Neural cell (in vitro differentiated cells): Measurements from ENCODE around the gene ZC3HAV1. TPM values are rescaled to one million over a fixed set of nuclear protein-coding genes. Genes with fewer than 3 reads are reported as not detected.

ENCODE experiments used
- H2AFZ ChIP-seq: fragments of 200-600, 300-800 bp; sonication (generic), shearing (Covaris generic); 2 replicates; pipeline ENCODE4 v1.6.0; 2014; ENCODE audit warnings: low read depth, mild to moderate bottlenecking, antibody characterized with exemption, low read length, moderate library complexity
- H3F3A ChIP-seq: fragments of 200-600 bp; shearing (Covaris generic); 2 replicates; pipeline ENCODE4 v1.6.1; 2016; ENCODE audit warnings: mild to moderate bottlenecking, moderate library complexity, mixed read lengths, antibody characterized with exemption, low read length; ENCODE audit not compliant: insufficient read depth, poor library complexity, severe bottlenecking
- H3K27ac ChIP-seq: fragments of 200-600, 300-800 bp; sonication (generic), shearing (Covaris generic); 2 replicates; pipeline ENCODE4 v1.5.1; 2014; ENCODE audit warnings: mild to moderate bottlenecking, low read length, moderate library complexity
- H3K27me3 ChIP-seq: fragments of 300-800, 200-600 bp; sonication (generic), shearing (Covaris generic); 2 replicates; pipeline ENCODE4 v1.6.0; 2014; ENCODE audit warnings: mild to moderate bottlenecking, low read depth, low read length, moderate library complexity; ENCODE audit not compliant: insufficient read depth
- H3K36me3 ChIP-seq: fragments of 300-800, 200-600 bp; sonication (generic), shearing (Covaris generic); 2 replicates; pipeline ENCODE4 v1.5.1; 2014; ENCODE audit warnings: mild to moderate bottlenecking, antibody characterized with exemption, low read length, moderate library complexity; ENCODE audit not compliant: insufficient read depth
- H3K4me2 ChIP-seq: fragments of 300-800, 200-600 bp; sonication (generic), shearing (Covaris generic); 2 replicates; pipeline ENCODE4 v1.6.0; 2014; ENCODE audit warnings: mild to moderate bottlenecking, low read length
- H3K4me3 ChIP-seq: fragments of 300-800, 200-600 bp; sonication (generic), shearing (Covaris generic); 2 replicates; pipeline ENCODE4 v1.5.1; 2014; ENCODE audit warnings: mild to moderate bottlenecking, low read length, moderate library complexity
- H3K79me2 ChIP-seq: fragments of 200-600 bp; shearing (Covaris generic); replicated peaks from 2 replicates; pipeline ENCODE4 v1.6.0; 2014; ENCODE audit warnings: mild to moderate bottlenecking, low read length, moderate library complexity; ENCODE audit not compliant: insufficient read depth
- H3K9ac ChIP-seq: fragments of 300-800, 200-600 bp; sonication (generic), shearing (Covaris generic); 2 replicates; pipeline ENCODE4 v1.6.1; 2016; ENCODE audit warnings: mild to moderate bottlenecking, low read length, mixed read lengths
- H3K9me2 ChIP-seq: fragments of 200-600 bp; shearing (Covaris generic); 2 replicates; pipeline ENCODE4 v1.6.1; 2016; ENCODE audit warnings: mild to moderate bottlenecking, low read length, mixed read lengths; ENCODE audit not compliant: insufficient read depth
- H3K9me3 ChIP-seq: fragments of 200-600, 300-800 bp; sonication (generic), shearing (Covaris generic); 2 replicates; pipeline ENCODE4 v1.6.1; 2016; ENCODE audit warnings: mild to moderate bottlenecking, mixed run types, low read length, moderate library complexity, mixed read lengths
- H4K20me1 ChIP-seq: fragments of 200-600 bp; shearing (Covaris generic); 2 replicates; pipeline ENCODE4 v1.6.1; 2016; ENCODE audit warnings: mild to moderate bottlenecking, mixed run types; ENCODE audit not compliant: insufficient read depth
- CTCF ChIP-seq: fragments of 450-650 bp; IDR thresholded peaks from 2 replicates; pipeline ENCODE4 v1.5.1; 2014; ENCODE audit warnings: antibody characterized with exemption, mild to moderate bottlenecking, moderate library complexity; ENCODE audit not compliant: poor library complexity, severe bottlenecking
- EP300 ChIP-seq: fragments of 450-650 bp; conservative IDR thresholded peaks from 2 replicates; pipeline ENCODE4 v1.6.1; 2014; ENCODE audit warnings: antibody characterized with exemption, mild to moderate bottlenecking, moderate library complexity; ENCODE audit not compliant: poor library complexity, severe bottlenecking
- EZH2 ChIP-seq: fragments of 200-600, 300-800 bp; shearing (Covaris generic), sonication (generic); IDR thresholded peaks from 2 replicates; pipeline ENCODE4 v1.6.1; 2014; ENCODE audit warnings: antibody characterized with exemption, low read length, borderline replicate concordance, mild to moderate bottlenecking; ENCODE audit not compliant: insufficient read depth, poor library complexity, severe bottlenecking
- MXI1 ChIP-seq: fragments of 450-650 bp; conservative IDR thresholded peaks from 2 replicates; pipeline ENCODE4 v1.6.1; 2014; ENCODE audit warnings: antibody characterized with exemption, mild to moderate bottlenecking; ENCODE audit not compliant: poor library complexity, severe bottlenecking
- POLR2AphosphoS5 ChIP-seq: IDR thresholded peaks from 2 replicates; pipeline ENCODE4 v1.6.1; 2012
- RAD21 ChIP-seq: fragments of 450-650 bp; conservative IDR thresholded peaks from 2 replicates; pipeline ENCODE4 v1.6.1; 2014; ENCODE audit warnings: antibody characterized with exemption, mild to moderate bottlenecking, moderate library complexity
- REST ChIP-seq: IDR thresholded peaks from 2 replicates; pipeline ENCODE4 v1.6.1; 2012; ENCODE audit warnings: borderline replicate concordance
- SMC3 ChIP-seq: fragments of 450-650 bp; conservative IDR thresholded peaks from 2 replicates; pipeline ENCODE4 v1.6.1; 2014; ENCODE audit warnings: antibody characterized with exemption, mild to moderate bottlenecking, moderate library complexity; ENCODE audit not compliant: poor library complexity
- TAF1 ChIP-seq: IDR thresholded peaks from 2 replicates; pipeline ENCODE4 v1.6.1; 2012; ENCODE audit warnings: low read depth
- polyA plus RNA-seq: library from polyadenylated mRNA; depleted of rRNA; stranded (reverse); fragments of >200 nt; gene quantifications from 2 replicates; pipeline ENCODE4 v1.2.3, GENCODE V29; 2014

ZC3HAV1 gene
- polyA plus RNA-seq, 1 donor from 2014 or later, result 0.16 TPM

GRCh38 chr7:139043823-139044812 lies 65.4 kb downstream of the ZC3HAV1 start (continued):
- TF ChIP-seq EP300 (no peak), TAF1 (no peak), RAD21 (no peak), SMC3 (no peak)

GRCh38 chr7:139041378-139042085 lies 68.0 kb downstream of the ZC3HAV1 start:
- Histone ChIP-seq H4K20me1 (no peaks in the 10 kb centered on the region), H3K9ac (no peak overlapping the region), H3K4me2 (no peak overlapping the region), H3K9me2 (no peaks in the 10 kb centered on the region), H3K79me2 (no peaks in the 10 kb centered on the region), H3K27me3 (peaks cover 4% of the 10 kb centered on the region), H3K9me3 (no peaks in the 10 kb centered on the region), H3K4me3 (no peak overlapping the region), H2AFZ (no peak overlapping the region), H3F3A (no peaks in the 10 kb centered on the region), H3K27ac (no peak overlapping the region), H3K36me3 (no peaks in the 10 kb centered on the region)
- TF ChIP-seq RAD21 (no peak), MXI1 (no peak), CTCF (no peak), SMC3 (no peak), EP300 (no peak), REST (no peak), TAF1 (no peak), POLR2AphosphoS5 (no peak), EZH2 (no peak)

- no peaks in the 10 kb centered on the region for H4K20me1 ChIP-seq
- H3K9ac ChIP-seq, result no peak overlapping the region
- no peak overlapping the region for H3K27ac ChIP-seq
- no peaks in the 10 kb centered on the region for H3F3A ChIP-seq
- H3K36me3 ChIP-seq, result no peaks in the 10 kb centered on the region
- H3K4me3 ChIP-seq, result no peak overlapping the region
- H3K27me3 ChIP-seq, result peaks cover 20% of the 10 kb centered on the region
- no peaks in the 10 kb centered on the region for H3K9me3 ChIP-seq
- no peak overlapping the region for H2AFZ ChIP-seq
- no peaks in the 10 kb centered on the region for H3K9me2 ChIP-seq
- TF ChIP-seq POLR2AphosphoS5 (no peak), REST (no peak), CTCF (no peak), EZH2 (no peak), MXI1 (no peak), RAD21 (no peak)
- no peak overlapping the region for H3K4me2 ChIP-seq
- no peaks in the 10 kb centered on the region for H3K79me2 ChIP-seq
These were observed 70.8 kb downstream of the ZC3HAV1 start for GRCh38 chr7:139038691-139039090.
